Raji (cell line): Measurements from ENCODE around the gene TEX19.

Source experiments
- POLR2A ChIP-seq: IDR thresholded peaks from 2 replicates; pipeline ENCODE4 v1.6.1; 2011; ENCODE audit warnings: low read depth, low read length, control low read depth; ENCODE audit not compliant: insufficient read depth

The TEX19 gene

GRCh38 chr17:82374626-82375331, 15.7 kb downstream of the TEX19 start:
- no peak for TF ChIP-seq POLR2A

GRCh38 chr17:82375359-82376041, 16.5 kb downstream of the TEX19 start:
- no peak for TF ChIP-seq POLR2A

GRCh38 chr17:82376042-82376730, 17.1 kb downstream of the TEX19 start:
- no peak for TF ChIP-seq POLR2A

- TF ChIP-seq POLR2A: no peak
Measured at GRCh38 chr17:82377924-82378740, 19.1 kb downstream of the TEX19 start.

- TF ChIP-seq POLR2A: no peak
Measured at GRCh38 chr17:82378741-82379021, 19.6 kb downstream of the TEX19 start.

GRCh38 chr17:82380860-82381702, 22.0 kb downstream of the TEX19 start:
- TF ChIP-seq POLR2A: no peak

- no peak for TF ChIP-seq POLR2A
Measured at GRCh38 chr17:82382933-82383255, 23.8 kb downstream of the TEX19 start.

GRCh38 chr17:82383411-82383810, 24.4 kb downstream of the TEX19 start:
- TF ChIP-seq POLR2A: no peak

- TF ChIP-seq POLR2A: no peak
Measured at GRCh38 chr17:82384051-82384729, 25.1 kb downstream of the TEX19 start.

- TF ChIP-seq POLR2A: no peak
Measured at GRCh38 chr17:82384730-82385481, 25.9 kb downstream of the TEX19 start.

GRCh38 chr17:82385559-82386254, 26.7 kb downstream of the TEX19 start:
- no peak for TF ChIP-seq POLR2A

- no peak for TF ChIP-seq POLR2A
Measured at GRCh38 chr17:82386255-82386831, 27.3 kb downstream of the TEX19 start.
